ENCODE results near the gene PAPPA. TPM values are rescaled to one million over a fixed set of nuclear protein-coding genes. Genes with fewer than 3 reads are reported as not detected.

The PAPPA gene
- total RNA-seq, 4 donors from 2014 or later = 9.6 to 35.3 (median 14.9) TPM

- DNase-seq (ENCODE audit: low spot score) (no peak), ATAC-seq (ENCODE audit: low FRiP score) (no peak)
- no peak for TF ChIP-seq CTCF (IDR thresholded peaks at IDR 0.05)
Observed at GRCh38 chr9:116381350-116381749, 227.8 kb downstream of the PAPPA start.

GRCh38 chr9:116382053-116382452 is 228.5 kb downstream of the PAPPA start:
- no peak for ATAC-seq (ENCODE audit: low FRiP score)

GRCh38 chr9:116383133-116383532 is 229.5 kb downstream of the PAPPA start:
- no peak for ATAC-seq (ENCODE audit: low FRiP score)
- DNase-seq (ENCODE audit: low spot score) = no peak
- TF ChIP-seq CTCF (IDR thresholded peaks at IDR 0.05) = no peak

More at GRCh38 chr9:116382053-116382452, 228.5 kb downstream of the PAPPA start:
- no peak for DNase-seq (ENCODE audit: low spot score)
- no peak for TF ChIP-seq CTCF (IDR thresholded peaks at IDR 0.05)

- no peak for DNase-seq (ENCODE audit: low spot score)
- no peak for TF ChIP-seq CTCF (IDR thresholded peaks at IDR 0.05)
- no peak for ATAC-seq (ENCODE audit: low FRiP score)
Observed at GRCh38 chr9:116383936-116384335, 230.3 kb downstream of the PAPPA start.

GRCh38 chr9:116387934-116388698 is 234.5 kb downstream of the PAPPA start:
- no peak for TF ChIP-seq CTCF (IDR thresholded peaks at IDR 0.05)
- ATAC-seq (ENCODE audit: low FRiP score) (no peak), DNase-seq (ENCODE audit: low spot score) (no peak)

- TF ChIP-seq CTCF (IDR thresholded peaks at IDR 0.05) = no peak
- DNase-seq (ENCODE audit: low spot score) (no peak), ATAC-seq (ENCODE audit: low FRiP score) (no peak)
Observed at GRCh38 chr9:116389541-116390302, 236.1 kb downstream of the PAPPA start.

Data from omental fat pad (tissue), 4 donors.